ENCODE data around the gene SMARCB1. TPM values are rescaled to one million over a fixed set of nuclear protein-coding genes. Genes with fewer than 3 reads are reported as not detected.

SMARCB1 gene
- total and polyA plus RNA-seq, 2 donors (not counting 3 experiments of a cell fraction or from before 2014, with no cell fraction given): 113 to 148 TPM

DNA sequence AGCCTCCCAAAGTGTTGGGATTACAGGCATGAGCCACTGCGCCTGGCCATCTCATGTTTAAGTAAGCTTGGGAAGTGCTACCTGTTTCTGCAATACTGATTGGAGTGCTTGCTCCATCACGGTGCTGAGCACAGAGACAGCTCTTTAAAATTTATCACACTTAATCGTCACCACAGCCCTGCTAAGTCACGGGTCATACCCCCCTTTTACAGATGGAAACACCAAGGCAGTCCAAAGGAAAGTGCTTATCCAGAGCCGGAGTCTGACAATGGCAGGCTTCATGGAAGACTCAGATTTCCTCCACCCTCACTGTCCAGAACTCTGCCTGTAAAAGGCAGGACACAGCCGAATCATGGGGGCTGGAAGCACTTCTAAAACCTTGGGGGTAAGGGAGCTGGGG lies 26.7 kb upstream of the SMARCB1 start:
- Histone ChIP-seq H3K4me1 (ENCODE audit: control insufficient read depth, extremely low read depth, insufficient read depth, low read length) (peaks cover 12% of the 10 kb centered on the region), H4K20me1 (replicated peaks; ENCODE audit: control insufficient read depth, extremely low read depth, insufficient read depth, low read length) (no peaks in the 10 kb centered on the region), H3K79me2 (ENCODE audit: control insufficient read depth, insufficient read depth, low read length) (no peaks in the 10 kb centered on the region), H3K9ac (replicated peaks; ENCODE audit: extremely low read depth, insufficient read depth, low read length) (no peak overlapping the region), H3K36me3 (ENCODE audit: control insufficient read depth in 2 of 2, extremely low read depth in 1 of 2, insufficient read depth in 2 of 2, low read length in 2 of 2) (peaks cover 0 to 2% of the 10 kb centered on the region in 2 experiments), H3K4me2 (ENCODE audit: insufficient read depth, low read length) (no peak overlapping the region), H3K27ac (ENCODE audit: insufficient read depth, low read depth, low read length) (no peak overlapping the region), H3K27me3 (ENCODE audit: control insufficient read depth in 2 of 2, insufficient read depth in 2 of 2, low read length in 2 of 2) (no peaks in the 10 kb centered on the region), H3K9me1 (replicated peaks; ENCODE audit: control insufficient read depth, extremely low read depth, insufficient read depth, low read length) (no peaks in the 10 kb centered on the region), H2AFZ (ENCODE audit: low read depth, low read length) (no peak overlapping the region), H3K9me3 (replicated peaks; ENCODE audit: control insufficient read depth, insufficient read depth, low read length) (no peaks in the 10 kb centered on the region), H3K4me3 (replicated peaks in 1 of 3; ENCODE audit: insufficient read depth in 1 of 3, low read depth in 1 of 3, low read length in 3 of 3) (no peak overlapping the region)
- ChIA-PET CTCF (interaction anchor here (1.0 to 1.4 kb wide), 2 partner anchors 11 to 90 kb away, joined by 4 to 5 read pairs; no protein-coding TSS in a partner anchor), POLR2A (no interaction called here)
- dilution Hi-C loops (cut with MboI; ENCODE audit: extremely low pct_ligation_motif_present, low sequenced_read_pairs): no loop called here
- intact Hi-C loops (cut with micrococcal nuclease): no loop called here
- no peak for FAIRE-seq
- TF ChIP-seq POLR2A (IDR thresholded peaks at IDR 0.05; ENCODE audit: low read depth, low read length) (no peak), JUN (IDR thresholded peaks at IDR 0.05; ENCODE audit: borderline replicate concordance, insufficient read depth, insufficient read length, low read depth) (no peak), POLR2AphosphoS5 (IDR thresholded peaks at IDR 0.05; ENCODE audit: insufficient read depth, low read depth, low read length) (no peak), GATA2 (IDR thresholded peaks at IDR 0.05; ENCODE audit: insufficient read depth, insufficient read length, low read depth, low read length) (no peak), EZH2 (IDR thresholded peaks at IDR 0.05; ENCODE audit: borderline replicate concordance, low read depth, low read length, severe bottlenecking) (no peak)
- TF ChIP-seq, protein P1, sequence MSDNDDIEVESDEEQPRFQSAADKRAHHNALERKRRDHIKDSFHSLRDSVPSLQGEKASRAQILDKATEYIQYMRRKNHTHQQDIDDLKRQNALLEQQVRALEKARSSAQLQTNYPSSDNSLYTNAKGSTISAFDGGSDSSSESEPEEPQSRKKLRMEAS (IDR thresholded peaks at IDR 0.05; ENCODE audit: insufficient read depth, insufficient read length): no peak
- TF ChIP-seq, protein P2, sequence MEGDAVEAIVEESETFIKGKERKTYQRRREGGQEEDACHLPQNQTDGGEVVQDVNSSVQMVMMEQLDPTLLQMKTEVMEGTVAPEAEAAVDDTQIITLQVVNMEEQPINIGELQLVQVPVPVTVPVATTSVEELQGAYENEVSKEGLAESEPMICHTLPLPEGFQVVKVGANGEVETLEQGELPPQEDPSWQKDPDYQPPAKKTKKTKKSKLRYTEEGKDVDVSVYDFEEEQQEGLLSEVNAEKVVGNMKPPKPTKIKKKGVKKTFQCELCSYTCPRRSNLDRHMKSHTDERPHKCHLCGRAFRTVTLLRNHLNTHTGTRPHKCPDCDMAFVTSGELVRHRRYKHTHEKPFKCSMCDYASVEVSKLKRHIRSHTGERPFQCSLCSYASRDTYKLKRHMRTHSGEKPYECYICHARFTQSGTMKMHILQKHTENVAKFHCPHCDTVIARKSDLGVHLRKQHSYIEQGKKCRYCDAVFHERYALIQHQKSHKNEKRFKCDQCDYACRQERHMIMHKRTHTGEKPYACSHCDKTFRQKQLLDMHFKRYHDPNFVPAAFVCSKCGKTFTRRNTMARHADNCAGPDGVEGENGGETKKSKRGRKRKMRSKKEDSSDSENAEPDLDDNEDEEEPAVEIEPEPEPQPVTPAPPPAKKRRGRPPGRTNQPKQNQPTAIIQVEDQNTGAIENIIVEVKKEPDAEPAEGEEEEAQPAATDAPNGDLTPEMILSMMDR (IDR thresholded peaks at IDR 0.05; ENCODE audit: extremely low read depth in 1 of 2, insufficient read depth in 1 of 2, low read depth in 1 of 2, low read length in 2 of 2): no peak
- no TSS peak for BruUV-seq (replicated peaks)
- DNase-seq (ENCODE audit: low read depth, low spot score): no peak

Measured in endothelial cell of umbilical vein (primary cell).